ENCODE data around the gene MRPL2.

MRPL2 gene

GRCh38 chr6:43059168-43060033 is at the start of gene MRPL2, which contains the start of gene KLC4:
TSS of gene MRPL2 (minus strand) at chr6:43059434. CDS start at chr6:43059381, 53 bp downstream.
TSS of gene KLC4 (plus strand) at chr6:43059631. CDS start at chr6:43061336, 1,705 bp downstream.
- Histone ChIP-seq H3K9me3 (no peaks in the 10 kb centered on the region), H3K4me1 (ENCODE audit: control insufficient read depth in 1 of 2, insufficient read depth in 1 of 2, low read depth in 1 of 2, low read length in 1 of 2) (peaks cover 17 to 20% of the 10 kb centered on the region in 2 experiments), H3K27ac (peak within 1 kb of the TSS; percentile 90), H3K36me3 (peaks cover 13% of the 10 kb centered on the region), H3K4me3 (ENCODE audit: low read depth in 1 of 2, low read length in 1 of 2) (peak within 1 kb of the TSS; percentile 90 to 95), H3K27me3 (no peaks in the 10 kb centered on the region)
- TF ChIP-seq, protein P1, sequence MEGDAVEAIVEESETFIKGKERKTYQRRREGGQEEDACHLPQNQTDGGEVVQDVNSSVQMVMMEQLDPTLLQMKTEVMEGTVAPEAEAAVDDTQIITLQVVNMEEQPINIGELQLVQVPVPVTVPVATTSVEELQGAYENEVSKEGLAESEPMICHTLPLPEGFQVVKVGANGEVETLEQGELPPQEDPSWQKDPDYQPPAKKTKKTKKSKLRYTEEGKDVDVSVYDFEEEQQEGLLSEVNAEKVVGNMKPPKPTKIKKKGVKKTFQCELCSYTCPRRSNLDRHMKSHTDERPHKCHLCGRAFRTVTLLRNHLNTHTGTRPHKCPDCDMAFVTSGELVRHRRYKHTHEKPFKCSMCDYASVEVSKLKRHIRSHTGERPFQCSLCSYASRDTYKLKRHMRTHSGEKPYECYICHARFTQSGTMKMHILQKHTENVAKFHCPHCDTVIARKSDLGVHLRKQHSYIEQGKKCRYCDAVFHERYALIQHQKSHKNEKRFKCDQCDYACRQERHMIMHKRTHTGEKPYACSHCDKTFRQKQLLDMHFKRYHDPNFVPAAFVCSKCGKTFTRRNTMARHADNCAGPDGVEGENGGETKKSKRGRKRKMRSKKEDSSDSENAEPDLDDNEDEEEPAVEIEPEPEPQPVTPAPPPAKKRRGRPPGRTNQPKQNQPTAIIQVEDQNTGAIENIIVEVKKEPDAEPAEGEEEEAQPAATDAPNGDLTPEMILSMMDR (IDR thresholded peaks at IDR 0.05): no peak

DNA sequence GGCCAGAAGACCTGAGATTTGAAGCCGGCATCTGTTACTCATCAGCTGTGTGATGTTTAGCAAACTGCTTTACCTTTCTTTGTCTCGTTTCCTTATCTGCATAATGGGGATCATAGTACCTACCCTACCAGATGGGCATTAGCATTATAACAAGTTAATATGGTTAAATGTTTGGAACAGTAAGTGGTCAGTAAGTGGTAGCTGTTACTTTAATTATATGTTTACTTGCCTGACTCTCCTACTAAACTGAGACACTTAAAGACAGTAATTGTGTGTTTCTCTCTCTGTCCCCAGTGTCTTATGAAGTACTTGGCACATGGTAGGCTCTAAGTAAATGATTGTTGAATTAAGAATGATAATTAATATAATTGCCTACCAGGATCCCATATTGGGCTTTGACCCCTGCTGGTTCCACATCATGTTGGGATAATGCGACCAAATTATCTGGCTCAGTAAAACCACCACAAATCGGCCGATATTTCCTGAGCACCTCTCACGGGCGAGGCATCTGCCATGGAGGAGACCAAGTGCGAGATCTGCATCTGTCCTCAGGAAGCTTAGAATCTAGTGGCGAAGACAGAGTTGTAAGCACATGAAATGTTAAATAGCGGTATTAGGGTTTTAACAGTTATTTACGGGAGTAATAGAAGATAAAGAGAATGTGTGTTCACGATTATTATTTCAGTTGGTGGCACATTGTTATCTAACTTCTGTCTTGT is 48.3 kb upstream of the MRPL2 start:
- TF ChIP-seq, protein P1 (IDR thresholded peaks at IDR 0.05): no peak
- no peak overlapping the region for H3K4me3 ChIP-seq (ENCODE audit: low read depth in 1 of 2, low read length in 1 of 2)
- H3K27me3 ChIP-seq: no peaks in the 10 kb centered on the region
- no peaks in the 10 kb centered on the region for H3K4me1 ChIP-seq (ENCODE audit: control insufficient read depth in 1 of 2, insufficient read depth in 1 of 2, low read depth in 1 of 2, low read length in 1 of 2)
- H3K9me3 ChIP-seq: no peaks in the 10 kb centered on the region
- H3K27ac ChIP-seq: no peak overlapping the region
- H3K36me3 ChIP-seq: no peaks in the 10 kb centered on the region

DNA sequence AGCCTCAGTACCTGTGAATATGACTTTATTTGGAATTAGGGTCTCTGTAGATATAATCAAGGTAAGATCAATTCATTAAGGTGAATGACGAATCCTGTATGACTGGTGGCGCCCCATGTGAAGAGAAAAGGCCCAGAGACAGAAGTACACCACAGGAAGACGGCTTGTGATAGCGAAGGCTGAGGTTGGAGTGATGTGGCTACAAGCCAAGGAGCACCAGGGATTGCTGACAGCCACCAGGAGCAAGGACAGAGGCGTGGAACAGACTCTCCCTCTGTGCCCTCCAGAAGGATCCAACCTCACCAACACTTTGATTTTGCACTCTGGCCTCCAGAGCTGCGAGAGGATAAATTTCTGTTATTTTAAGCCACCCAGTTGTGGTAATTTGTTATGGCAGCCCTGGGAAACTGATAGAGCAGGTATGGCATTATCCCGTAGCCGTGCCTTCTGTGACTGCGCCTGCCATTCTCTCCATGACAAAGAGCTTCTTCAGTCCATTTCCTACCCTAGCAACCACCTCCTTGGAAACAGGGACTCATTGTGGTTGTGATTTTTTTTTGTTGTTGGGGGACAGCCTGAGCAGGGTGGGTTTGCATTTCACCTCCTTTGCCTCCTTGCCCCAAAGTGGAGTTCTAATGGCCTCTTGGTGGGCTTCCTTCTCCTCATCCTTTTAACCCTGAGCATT is 46.4 kb upstream of the MRPL2 start:
- H3K9me3 ChIP-seq: no peaks in the 10 kb centered on the region
- no peaks in the 10 kb centered on the region for H3K27me3 ChIP-seq
- TF ChIP-seq, protein P1 (IDR thresholded peaks at IDR 0.05): no peak
- H3K36me3 ChIP-seq: no peaks in the 10 kb centered on the region
- no peaks in the 10 kb centered on the region for H3K4me1 ChIP-seq (ENCODE audit: control insufficient read depth in 1 of 2, insufficient read depth in 1 of 2, low read depth in 1 of 2, low read length in 1 of 2)
- H3K27ac ChIP-seq: no peak overlapping the region
- no peak overlapping the region for H3K4me3 ChIP-seq (ENCODE audit: low read depth in 1 of 2, low read length in 1 of 2)

- H3K9me3 ChIP-seq: no peaks in the 10 kb centered on the region
- no peak overlapping the region for H3K4me3 ChIP-seq (ENCODE audit: low read depth in 1 of 2, low read length in 1 of 2)
- H3K27ac ChIP-seq: no peak overlapping the region
- TF ChIP-seq, protein P1 (IDR thresholded peaks at IDR 0.05): no peak
- no peaks in the 10 kb centered on the region for H3K36me3 ChIP-seq
- H3K4me1 ChIP-seq (ENCODE audit: control insufficient read depth in 1 of 2, insufficient read depth in 1 of 2, low read depth in 1 of 2, low read length in 1 of 2): no peaks in the 10 kb centered on the region
- no peaks in the 10 kb centered on the region for H3K27me3 ChIP-seq
Measured at GRCh38 chr6:43103253-43103876, 44.1 kb upstream of the MRPL2 start.

DNA sequence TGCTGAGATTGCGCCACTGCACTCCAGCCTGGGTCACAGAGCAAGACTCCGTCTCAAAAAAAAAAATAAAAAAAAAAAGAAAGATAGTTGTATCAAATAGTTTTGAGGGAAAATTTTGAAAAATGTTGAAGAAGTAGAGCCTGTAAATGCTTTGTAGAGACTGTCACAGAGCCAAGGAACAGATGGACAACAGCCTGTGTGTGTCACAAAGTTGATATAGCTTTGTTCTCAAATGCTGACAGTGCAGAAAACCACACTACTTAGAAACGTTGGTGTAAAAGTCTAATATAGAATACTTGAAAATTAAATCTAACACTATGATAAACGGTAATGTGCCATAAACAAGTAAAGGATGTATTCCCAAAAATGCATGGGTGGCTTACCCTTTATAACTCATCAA is 42.3 kb upstream of the MRPL2 start:
- H3K9me3 ChIP-seq: no peaks in the 10 kb centered on the region
- no peaks in the 10 kb centered on the region for H3K27me3 ChIP-seq
- no peaks in the 10 kb centered on the region for H3K36me3 ChIP-seq
- H3K4me1 ChIP-seq (ENCODE audit: control insufficient read depth in 1 of 2, insufficient read depth in 1 of 2, low read depth in 1 of 2, low read length in 1 of 2): no peaks in the 10 kb centered on the region
- no peak overlapping the region for H3K4me3 ChIP-seq (ENCODE audit: low read depth in 1 of 2, low read length in 1 of 2)
- TF ChIP-seq, protein P1 (IDR thresholded peaks at IDR 0.05): no peak
- H3K27ac ChIP-seq: no peak overlapping the region
